ENCODE results near the gene HHEX.
A peak's percentile ranks its signal among the peaks of the same experiment; 100 is the strongest.

HHEX gene

DNA sequence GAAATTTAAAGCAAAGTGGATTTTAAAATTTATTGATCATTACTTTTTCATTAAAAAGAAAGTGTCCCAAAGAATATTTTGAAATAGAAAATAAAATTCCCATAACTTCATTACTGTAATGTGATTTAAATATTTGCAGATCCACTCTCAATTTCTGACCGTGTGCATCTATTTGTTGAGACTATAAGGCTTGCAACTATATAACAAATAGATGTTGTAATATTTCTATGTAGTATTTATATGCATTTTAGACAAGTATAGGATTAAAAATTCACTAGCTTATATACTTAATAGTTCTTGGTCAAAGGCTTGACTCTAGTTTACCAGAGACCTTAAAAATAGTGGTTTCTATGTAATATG lies 3.8 kb downstream of the HHEX start:
- no peak for DNase-seq

DNA sequence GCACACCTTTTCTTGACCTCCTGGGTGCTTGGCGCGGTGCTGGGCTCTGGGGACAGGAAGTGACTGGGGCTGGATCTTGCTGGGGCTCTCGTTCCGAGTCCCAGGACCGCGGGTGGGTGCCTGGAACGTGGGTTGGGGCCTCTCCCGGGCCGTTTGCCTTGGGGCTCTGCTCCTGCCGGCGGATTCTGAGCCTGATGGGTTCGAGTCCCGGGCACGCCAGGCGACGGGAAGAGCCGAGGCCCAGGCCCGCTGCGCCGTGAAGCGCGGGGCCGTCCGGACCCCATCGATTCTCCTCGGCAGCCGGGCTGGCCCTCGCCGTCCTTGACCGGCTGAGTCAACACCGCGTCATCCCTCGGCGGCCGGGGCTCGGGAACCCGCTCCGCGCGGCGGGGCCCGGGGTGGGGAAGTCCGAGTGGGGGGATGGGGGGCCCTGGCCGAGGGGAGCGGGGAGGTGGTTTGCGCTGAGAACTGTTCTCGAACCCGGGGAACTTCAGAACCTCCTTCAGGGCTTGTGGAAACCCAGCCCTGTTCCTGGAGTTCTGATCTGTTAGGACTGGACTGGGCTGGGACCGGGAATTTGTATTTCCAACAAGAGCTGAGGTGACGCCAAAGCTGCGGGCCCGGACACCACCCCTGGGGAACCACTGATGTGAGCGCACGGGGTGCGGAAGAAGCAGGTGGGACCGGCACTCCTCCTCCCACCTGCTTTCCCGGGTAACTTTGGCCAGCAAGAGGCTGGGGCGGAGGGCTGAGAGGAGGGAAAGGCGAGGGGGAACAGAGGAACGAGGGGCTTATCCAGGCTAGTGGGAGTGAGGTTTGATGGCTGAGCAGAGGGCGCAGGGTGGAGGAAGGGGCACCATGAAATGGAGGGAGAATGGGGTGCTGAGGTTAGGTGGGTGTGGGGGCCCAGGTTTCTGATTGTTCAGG lies 6.2 kb downstream of the HHEX start:
- DNase-seq = peak; percentile 48

DNA sequence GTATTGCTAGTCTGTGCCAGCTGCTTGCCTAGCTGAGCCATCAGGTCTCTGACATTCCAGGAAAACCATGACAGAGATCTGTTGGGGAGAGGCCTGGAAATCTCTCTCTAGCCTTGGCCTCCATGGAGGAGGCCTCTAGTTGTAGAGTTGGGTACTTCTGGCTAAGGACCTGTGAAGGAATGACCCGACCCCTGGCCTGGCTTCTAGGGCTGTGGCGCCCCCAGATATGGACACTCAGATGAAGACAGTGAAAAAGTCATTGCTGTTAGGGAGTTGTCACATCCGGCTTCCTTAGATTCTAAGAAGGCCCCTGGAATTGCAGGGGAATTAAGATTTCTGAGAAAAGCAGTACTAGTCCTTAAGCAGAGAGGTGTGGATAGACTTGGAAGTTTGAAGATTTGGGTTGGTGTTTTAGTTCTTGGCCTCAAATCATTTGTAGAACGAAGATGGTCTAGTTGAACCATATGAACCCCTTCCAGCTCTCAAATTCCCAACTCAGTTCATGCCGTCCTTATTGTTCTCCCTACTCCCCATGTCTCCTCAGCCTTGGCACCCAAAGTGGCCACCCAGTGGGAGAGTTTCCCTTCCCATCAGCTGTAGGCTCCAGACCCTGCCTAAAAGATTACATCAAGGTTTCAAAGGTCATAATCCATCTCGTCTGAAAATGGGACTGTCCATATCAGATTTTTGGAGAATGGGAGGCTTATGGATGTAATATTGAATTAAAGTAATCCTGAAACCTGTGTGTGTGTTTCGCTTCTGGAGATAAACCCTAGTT lies 7.0 kb downstream of the HHEX start:
- DNase-seq = no peak

DNA sequence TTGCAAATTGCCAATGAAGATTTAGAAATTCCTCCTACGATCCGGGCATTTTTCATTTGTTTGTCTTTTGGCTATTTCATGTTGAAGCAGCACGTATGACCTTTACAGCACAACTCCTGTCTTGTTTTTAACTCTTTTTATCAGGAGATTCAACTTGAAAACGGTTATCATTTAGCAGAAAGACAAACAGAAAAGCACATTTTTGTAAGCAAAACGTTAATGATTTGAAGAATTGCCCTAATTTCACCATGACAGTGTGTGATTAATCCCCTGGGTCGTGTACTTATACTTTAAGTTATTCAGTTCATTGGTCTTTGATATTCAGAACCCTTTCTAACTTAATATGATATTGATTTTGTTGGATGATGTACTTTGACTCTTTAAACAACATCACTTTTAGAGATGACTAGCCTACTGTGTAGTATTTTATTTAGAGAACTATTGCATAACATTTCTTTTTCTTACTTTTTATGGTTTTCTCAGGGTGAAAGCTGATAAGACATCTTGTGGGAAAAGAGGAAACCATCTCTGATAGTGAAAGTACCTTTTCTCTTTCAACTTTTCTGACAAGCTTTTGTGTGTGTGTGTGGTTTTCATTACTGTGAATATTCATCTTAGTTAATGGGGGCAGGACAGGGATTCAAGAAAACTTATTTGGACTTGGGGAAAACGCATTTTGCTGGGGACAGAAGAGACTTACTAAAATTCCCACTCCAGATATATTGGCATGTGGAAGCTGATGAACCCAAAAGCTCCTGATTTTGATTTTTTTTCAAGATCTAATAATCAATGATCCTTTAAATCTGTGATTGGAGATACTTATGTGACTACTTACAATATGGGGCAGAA lies 8.1 kb downstream of the HHEX start:
- DNase-seq = no peak

DNA sequence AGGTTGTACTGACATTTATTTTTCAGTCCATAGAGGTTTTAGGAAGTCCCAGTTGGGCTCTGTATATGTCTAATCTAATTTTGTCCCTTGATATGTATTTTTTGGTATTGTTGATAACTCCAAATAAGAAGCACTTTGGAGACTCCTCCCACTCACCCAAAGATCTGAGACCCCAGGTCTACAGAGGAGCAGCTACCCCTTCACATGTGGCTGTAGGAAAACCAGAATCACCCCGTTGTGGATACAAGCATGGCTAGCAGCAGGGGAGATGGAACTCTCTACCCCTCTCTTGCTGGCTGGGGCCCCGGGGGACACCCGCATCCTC lies 9.4 kb downstream of the HHEX start:
- DNase-seq = no peak

DNA sequence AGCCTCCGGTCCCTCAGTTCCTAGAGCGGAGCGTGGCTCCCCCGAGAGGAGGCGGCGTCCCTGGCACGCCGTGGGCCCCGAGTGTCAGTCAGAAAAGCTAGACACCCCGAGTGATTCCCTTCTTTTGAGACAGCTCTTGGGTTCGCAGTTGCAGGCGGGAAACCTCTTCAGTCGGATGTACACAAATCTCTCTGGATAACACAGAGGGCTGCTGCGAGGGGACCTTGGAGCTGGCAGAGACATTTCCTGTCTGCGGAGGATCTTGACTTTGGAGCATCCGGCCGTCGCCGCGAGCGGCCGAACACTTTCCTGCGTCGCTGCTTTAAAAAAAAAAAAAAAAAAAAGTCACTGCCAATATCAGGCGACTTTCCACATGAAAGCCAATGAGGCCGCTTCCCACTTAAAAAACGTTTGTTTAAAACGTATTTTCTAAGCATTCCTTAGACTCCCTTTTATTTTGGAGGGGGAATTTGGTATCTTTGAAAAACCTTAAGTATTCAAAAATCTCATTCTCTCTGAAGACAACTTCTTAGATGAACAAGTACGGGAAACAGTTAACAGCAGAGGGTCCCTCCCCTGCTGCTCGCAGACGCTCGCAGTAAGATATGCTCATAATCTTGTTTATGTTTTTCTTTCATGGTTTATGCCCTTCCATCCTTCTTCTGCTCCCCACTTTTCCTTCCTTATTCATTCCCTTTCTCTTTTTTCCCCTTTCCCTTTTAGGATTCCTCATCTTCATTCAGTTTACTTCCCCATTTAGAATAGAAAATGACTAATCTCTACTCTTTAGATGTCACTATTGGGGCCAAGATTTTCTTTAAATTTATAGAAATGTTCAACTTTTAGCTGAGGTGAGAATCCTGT lies 10.0 kb downstream of the HHEX start:
- peak; percentile 51 for DNase-seq

DNA sequence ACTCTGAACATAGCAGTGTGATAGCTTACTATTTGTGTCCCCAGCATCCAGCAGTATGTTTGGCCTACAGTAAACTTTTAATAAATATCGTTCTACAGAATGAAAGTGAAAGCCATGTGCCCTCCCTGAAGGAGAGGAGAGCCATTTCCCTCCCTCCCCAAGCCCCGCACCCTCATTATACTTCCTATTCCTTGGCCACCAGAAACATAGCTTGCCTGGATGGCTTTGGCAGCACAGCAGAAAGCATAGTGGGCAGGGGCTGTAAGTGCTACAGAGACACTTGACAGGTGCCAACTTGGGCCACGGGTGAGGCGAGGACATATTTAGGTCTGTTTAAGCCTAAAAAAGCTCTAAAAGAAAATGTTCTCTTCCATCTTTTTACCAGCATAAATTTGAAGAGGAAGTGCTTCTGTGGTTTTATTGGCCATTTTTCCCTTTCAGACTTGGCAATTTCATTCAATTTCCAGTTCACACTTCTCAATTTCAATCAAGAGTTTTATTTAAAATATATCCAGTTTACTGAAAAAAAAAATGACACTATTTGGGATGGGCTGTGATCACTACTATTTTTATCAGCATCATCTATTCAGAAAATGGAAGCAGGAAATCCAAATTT lies 12.7 kb downstream of the HHEX start:
- DNase-seq = no peak

DNA sequence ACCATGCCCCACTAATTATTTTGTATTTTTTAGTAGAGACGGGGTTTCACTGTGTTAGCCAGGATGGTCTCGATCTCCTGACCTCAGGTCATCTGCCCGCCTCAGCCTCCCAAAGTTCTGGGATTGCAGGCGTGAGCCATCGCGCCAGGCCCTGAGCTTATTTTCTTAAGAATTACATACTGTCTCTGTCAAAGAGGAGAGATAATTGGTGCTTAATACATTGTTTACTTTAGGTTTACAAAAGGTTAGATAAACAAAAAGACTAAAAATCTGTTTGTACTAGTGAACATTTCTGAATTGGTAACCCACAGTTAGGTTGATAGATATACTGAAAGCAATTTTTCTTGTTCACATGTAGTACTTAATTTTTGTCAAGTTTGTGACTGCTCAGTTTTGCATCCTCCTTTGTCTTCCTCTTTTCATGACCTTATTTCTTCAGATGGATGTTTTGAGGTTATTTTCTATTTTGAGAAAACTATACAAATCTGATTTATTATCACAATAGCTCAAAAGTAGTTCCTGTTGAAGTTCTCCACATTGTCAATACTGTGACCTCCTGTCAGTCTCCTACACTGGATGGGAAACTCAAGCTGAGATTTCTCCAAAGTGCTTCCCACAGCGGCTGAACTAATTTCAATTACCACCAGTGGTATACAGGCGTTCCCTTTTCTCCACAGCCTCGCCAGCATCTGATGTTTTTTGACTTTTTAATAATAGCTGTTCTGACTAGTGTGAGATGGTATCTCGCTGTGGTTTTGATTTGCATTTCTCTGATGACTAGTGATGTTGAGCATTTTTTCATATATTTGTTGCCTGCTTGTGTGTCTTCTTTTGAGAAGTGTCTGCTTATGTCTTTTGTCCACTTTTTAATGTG lies 22.5 kb downstream of the HHEX start:
- peak; percentile 19 for DNase-seq

DNA sequence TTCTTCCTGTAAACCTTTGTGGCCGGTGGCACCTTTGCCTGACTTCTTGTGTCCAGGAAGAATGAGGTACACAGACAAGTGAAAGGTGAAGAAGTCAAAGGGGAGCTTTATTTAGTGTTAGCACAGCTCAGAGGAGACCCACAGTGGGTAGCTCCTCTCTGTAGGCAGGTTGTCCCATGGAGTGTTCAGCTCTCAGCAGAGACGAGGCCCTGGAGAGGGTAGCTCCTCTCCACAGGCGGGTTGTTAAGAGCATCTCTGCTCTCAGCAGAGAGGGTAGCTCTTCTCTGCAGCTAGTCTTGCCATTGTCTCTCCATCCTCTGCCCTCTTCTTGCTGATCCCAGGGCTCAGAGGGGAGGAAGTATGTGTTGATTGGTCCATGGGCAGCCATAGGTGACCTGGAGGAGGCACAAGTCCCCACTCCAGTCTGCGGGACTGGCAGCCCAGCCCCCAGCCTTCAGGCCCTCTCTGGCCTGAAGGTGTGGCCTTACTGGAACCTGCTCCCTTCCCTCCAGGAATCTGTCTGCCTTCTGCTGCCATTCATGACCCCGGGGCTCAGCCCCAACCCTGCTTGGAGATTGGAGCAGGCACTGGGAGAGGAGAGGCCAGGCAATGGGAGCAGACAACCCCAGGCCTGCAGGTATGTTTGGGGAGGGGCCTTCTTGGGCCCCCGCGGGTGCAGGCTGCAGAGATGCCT lies 24.5 kb downstream of the HHEX start:
- no peak for DNase-seq

DNA sequence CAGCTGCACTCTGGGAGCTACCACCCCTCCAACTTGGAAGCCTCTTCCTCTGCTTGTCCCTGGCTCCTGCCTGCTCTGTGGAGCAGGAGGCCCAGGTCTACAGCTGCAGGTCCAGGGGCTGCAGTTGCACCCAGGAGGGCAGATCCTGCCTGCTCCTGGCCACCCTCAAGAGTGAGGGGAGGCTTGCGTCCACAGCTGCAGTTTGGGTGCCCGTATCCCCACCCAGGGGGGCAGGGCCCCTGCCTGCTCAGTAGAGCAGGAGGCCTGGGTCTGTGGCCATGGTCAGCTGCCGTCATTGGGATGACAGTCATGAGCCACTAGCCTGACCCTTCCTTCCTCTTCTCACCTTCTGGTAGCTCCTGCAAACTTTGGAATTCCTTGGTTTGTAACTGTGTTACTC lies 25.1 kb downstream of the HHEX start:
- no peak for DNase-seq

DNA sequence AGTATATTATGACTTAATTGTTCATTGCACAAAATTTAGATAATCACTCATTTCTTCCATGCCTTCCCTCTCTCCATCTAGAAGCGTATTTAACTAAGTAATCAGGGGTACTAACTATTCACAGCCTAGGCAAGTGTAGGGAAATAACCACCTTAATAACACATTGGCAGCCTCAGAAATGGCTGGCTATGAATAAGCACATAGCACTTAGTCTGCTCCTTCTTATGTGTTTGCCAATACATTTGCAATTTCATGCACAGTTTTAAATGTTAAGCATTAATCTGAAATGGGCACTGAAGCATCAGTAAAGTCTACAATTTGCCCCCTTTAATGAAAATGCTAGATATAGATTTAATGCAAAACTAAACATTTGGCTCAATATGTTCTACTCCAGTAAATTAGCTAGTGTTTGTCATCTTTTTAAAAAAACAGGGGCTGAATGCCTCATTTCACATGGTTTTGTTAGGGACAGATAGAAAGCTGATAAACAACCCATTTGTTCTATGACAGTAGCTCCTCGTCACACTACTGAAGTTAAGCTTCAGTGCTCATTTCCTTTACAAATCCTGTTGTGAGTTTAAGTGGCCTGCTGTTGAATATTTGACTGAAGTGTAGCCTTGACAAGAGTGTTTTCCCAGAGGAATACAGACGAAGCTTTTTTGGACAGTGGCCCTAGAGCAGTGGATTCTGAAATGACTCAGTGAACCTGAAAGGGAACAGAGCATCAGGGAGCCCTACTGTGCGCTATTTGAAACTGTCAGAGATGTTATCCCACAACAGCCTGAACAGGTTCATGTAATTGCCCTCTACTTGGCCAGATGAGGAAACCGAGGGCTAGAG lies 30.5 kb downstream of the HHEX start:
- DNase-seq = no peak

DNA sequence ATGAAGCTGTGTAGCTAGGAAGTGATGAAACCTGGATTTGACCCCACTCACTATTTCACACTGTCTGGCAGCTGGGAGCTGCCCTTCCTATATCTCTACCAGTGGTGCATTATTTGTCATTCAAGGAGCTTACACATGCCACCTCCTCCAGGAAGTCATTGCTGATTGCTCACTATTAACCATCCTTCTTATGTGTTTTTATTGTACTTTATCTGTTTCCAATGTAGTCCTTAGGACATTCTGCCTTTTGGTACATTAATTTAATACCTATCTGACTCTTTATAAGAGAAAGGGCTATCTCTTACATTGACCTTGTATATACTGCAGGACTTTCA lies 31.0 kb downstream of the HHEX start:
- no peak for DNase-seq

DNA sequence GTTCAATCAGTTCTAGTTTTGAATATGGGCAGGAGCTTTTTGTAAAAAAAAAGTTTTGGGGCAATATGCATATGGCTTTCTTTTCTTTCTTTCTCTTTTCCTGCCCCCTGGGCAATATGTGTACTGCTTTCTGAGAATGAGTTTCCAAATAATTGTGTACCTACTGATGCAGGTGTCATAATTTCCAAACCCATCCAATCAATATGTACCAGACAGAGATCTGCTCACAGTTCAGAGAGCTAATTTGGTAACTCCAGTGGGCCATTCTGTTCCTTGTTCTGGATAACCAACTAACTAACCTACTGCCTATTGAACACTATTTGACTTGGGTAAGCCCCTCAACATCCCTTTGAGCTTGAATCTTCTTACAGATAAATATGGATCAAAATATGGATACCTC lies 32.6 kb downstream of the HHEX start:
- DNase-seq = no peak

DNA sequence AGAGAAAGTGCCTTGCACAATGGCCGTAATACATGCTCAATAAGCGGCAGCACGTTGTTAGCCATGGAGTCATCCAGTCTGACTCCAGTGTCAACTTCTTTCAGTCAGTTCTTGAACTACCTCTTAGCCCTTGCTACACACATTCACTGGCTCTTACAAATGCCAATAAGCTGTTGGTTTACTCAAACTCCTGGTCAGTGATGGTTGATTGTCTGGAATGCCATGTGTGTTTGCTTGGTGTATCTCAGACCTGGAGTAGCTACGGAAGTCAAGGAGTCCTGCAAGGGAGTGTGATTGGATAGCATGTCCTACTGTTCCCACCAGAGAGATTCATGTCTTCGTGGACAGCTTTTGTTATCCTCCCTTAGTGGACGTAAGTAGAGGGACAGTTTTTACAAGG lies 37.4 kb downstream of the HHEX start:
- DNase-seq = no peak

DNA sequence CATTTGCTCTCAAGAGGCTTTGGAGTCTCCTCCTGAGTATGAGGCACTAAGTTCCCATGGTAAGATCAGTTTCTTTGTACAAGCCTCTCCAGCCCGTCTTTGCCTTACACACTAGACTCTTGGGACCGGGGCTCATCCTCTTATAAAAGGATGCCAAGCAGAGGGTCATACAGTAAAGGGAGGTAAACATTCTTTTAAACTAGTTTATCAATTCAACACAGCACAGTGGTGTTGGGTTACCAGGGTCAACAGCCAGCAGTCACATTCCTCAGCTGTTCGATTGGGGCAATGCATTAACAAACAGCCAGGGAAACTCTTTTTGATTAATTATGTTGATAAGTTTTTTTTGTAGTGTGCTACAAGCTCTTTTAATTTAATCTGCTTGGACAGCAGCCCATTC lies 37.8 kb downstream of the HHEX start:
- DNase-seq = no peak

DNA sequence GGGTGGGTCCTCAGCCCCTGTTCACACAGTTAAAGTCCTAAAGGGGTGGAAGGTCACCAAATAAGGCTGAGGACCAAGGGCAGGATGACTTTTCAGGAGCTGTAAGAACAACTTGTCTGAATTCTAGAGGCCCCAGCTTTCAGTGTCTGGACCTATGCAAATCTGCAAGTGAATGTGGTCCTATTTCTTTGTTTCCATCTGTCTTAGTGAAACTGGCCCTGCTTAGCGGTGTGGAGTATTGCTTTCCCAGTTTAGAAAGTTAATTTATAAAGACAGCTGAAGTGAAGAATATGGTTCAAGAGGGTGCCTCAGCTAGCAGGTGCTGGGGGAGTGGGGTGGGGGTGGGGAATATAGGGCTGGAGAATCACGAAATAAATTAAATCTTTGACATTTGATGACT lies 40.1 kb downstream of the HHEX start:
- no peak for DNase-seq

DNA sequence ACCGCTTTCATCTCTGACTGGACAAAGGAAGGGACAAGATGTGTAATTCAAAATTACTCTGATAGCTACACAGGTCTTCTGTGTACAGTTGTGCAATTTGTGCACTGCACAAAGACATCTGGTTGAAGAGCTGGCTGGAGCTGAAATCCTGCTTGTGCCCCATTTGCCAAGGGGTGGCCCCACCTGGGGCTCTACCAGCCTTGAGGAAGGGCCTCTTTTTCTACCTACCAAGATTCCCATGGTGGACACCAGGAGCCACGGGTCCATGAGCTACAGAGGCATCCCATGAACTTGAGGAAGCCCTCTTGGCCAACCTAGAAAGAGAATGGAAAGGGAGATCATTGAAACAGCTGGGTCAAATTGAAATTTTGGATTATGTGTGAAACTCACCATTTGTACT lies 43.2 kb downstream of the HHEX start:
- DNase-seq = no peak

DNA sequence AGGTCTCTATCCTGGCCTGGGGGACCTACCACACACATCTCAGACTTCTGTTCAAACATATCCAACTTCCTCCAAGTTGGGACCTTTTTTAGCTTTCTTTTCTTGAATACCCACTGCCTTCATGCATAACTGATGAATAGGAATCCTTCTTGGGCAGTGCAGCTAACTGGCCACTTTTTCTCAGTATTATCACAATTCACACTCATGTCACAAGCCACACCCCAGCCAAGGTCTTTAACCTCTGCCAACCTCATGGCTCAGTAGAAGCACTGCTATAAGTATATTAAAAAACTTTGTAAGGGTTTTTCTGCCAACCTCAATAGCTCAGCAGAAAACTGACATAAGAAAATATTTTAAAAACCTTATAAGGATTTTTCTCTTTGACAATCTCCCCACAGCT lies 44.5 kb downstream of the HHEX start:
- DNase-seq = no peak

DNA sequence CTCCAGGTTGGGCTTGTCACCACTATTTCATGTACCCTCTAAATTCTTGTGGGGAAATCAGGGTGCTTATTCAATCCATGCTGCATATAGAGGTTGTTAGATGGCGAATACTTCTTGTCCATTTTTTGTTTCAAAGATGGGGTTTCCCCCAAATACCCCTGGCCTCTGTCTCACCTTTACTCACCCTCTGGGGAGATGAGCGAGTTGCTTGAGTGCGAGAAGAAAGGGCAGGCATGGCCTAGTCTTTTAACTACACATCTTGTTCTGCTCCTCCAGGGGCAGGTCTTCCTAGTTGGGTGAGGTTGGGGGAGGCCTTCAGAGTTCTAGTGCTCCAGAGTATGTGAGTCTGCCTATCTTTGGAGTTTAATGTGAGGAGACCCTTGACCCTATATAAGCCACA lies 46.2 kb downstream of the HHEX start:
- DNase-seq = no peak

Measured in fibroblast of skin of abdomen (primary cell).